IPS-20b (cell line): ENCODE data around the gene PTBP1.
A peak's percentile ranks its signal among the peaks of the same experiment; 100 is the strongest.
"Not testable (repeated sequence)": the region's sequence is repeated elsewhere in the genome, so short reads cannot be mapped to it uniquely, and the experiment has no call there.

Experiments used
- H3K27ac ChIP-seq: one replicate; pipeline ENCODE4 v1.5.1; 2013; ENCODE audit warnings: low read length
- H3K27me3 ChIP-seq: 2 replicates; pipeline ENCODE4 v1.6.1; 2013; ENCODE audit warnings: mild to moderate bottlenecking, low read length, inconsistent platforms; ENCODE audit not compliant: insufficient read depth
- H3K36me3 ChIP-seq: 2 replicates; pipeline ENCODE4 v1.6.1; 2013; ENCODE audit warnings: low read depth, mild to moderate bottlenecking, inconsistent platforms, low read length, moderate library complexity; ENCODE audit not compliant: insufficient read depth
- H3K4me1 ChIP-seq: 2 replicates; pipeline ENCODE4 v1.6.1; 2013; ENCODE audit warnings: mild to moderate bottlenecking, control low read depth, inconsistent platforms, low read length, moderate library complexity; ENCODE audit not compliant: insufficient read depth
- H3K4me3 ChIP-seq: 2 replicates; pipeline ENCODE4 v1.5.1; 2013; ENCODE audit warnings: mild to moderate bottlenecking, low read length, inconsistent platforms
- H3K9ac ChIP-seq: 2 replicates; pipeline ENCODE4 v1.6.1; 2013; ENCODE audit warnings: low read depth, mild to moderate bottlenecking, inconsistent platforms, low read length, moderate library complexity
- H3K9me3 ChIP-seq: 2 replicates; pipeline ENCODE4 v1.6.1; 2013; ENCODE audit warnings: mild to moderate bottlenecking, low read depth, low read length, inconsistent platforms; ENCODE audit not compliant: insufficient read depth

PTBP1 gene

GRCh38 chr19:815079-815774 is 18.0 kb downstream of the PTBP1 start:
- Histone ChIP-seq H3K9ac (no peak overlapping the region), H3K4me3 (no peak overlapping the region), H3K9me3 (no peaks in the 10 kb centered on the region), H3K4me1 (no peaks in the 10 kb centered on the region), H3K27ac (no peak overlapping the region), H3K27me3 (no peaks in the 10 kb centered on the region), H3K36me3 (peaks cover 31% of the 10 kb centered on the region)

GRCh38 chr19:815775-816499 is 18.7 kb downstream of the PTBP1 start:
- Histone ChIP-seq H3K9ac (no peak overlapping the region), H3K4me3 (no peak overlapping the region), H3K27ac (no peak overlapping the region), H3K4me1 (no peaks in the 10 kb centered on the region), H3K9me3 (no peaks in the 10 kb centered on the region), H3K36me3 (peaks cover 24% of the 10 kb centered on the region), H3K27me3 (no peaks in the 10 kb centered on the region)

GRCh38 chr19:816500-816857 is 19.2 kb downstream of the PTBP1 start:
- H3K27ac ChIP-seq, result no peak overlapping the region
- H3K9me3 ChIP-seq, result no peaks in the 10 kb centered on the region
- H3K9ac ChIP-seq, result no peak overlapping the region
- no peaks in the 10 kb centered on the region for H3K27me3 ChIP-seq
- peaks cover 18% of the 10 kb centered on the region for H3K36me3 ChIP-seq
- no peak overlapping the region for H3K4me3 ChIP-seq
- H3K4me1 ChIP-seq, result no peaks in the 10 kb centered on the region

- not testable (repeated sequence) for H3K27ac ChIP-seq, H3K4me3 ChIP-seq
These were observed 23.0 kb downstream of the PTBP1 start for GRCh38 chr19:820212-820611.

GRCh38 chr19:821231-821824 is 24.1 kb downstream of the PTBP1 start:
- no peaks in the 10 kb centered on the region for H3K9me3 ChIP-seq
- no peaks in the 10 kb centered on the region for H3K27me3 ChIP-seq
- H3K36me3 ChIP-seq, result no peaks in the 10 kb centered on the region
- H3K27ac ChIP-seq, result no peak overlapping the region
- peak overlapping the region; percentile 58; the same call in 1 of the 2 replicates for H3K9ac ChIP-seq
- H3K4me1 ChIP-seq, result no peaks in the 10 kb centered on the region; the same call in 1 of the 2 replicates
- H3K4me3 ChIP-seq, result peak overlapping the region; percentile 65; the same call in 1 of the 2 replicates

More at GRCh38 chr19:820212-820611, 23.0 kb downstream of the PTBP1 start:
- not testable (repeated sequence) for H3K27me3 ChIP-seq, H3K9me3 ChIP-seq, H3K36me3 ChIP-seq, H3K4me1 ChIP-seq, H3K9ac ChIP-seq

- peak within 1 kb of the TSS; percentile 58; the same call in 1 of the 2 replicates for H3K9ac ChIP-seq
These were observed 24.7 kb downstream of the PTBP1 start, which contains the start of gene PLPPR3 for GRCh38 chr19:821825-822503. Gene PLPPR3, minus strand, starts transcription at chr19:821955. Its CDS starts 396 bp downstream, at chr19:821559.

GRCh38 chr19:823565-824121 is 26.4 kb downstream of the PTBP1 start:
- Histone ChIP-seq H3K4me3 (no peak overlapping the region), H3K9ac (no peak overlapping the region), H3K4me1 (no peaks in the 10 kb centered on the region; the same call in 1 of the 2 replicates), H3K36me3 (no peaks in the 10 kb centered on the region), H3K9me3 (no peaks in the 10 kb centered on the region), H3K27ac (no peak overlapping the region), H3K27me3 (no peaks in the 10 kb centered on the region)

More at GRCh38 chr19:821825-822503, 24.7 kb downstream of the PTBP1 start, which contains the start of gene PLPPR3:
- Histone ChIP-seq H3K9me3 (no peaks in the 10 kb centered on the region), H3K27ac (no peak within 1 kb of the TSS), H3K36me3 (no peaks in the 10 kb centered on the region), H3K4me1 (no peaks in the 10 kb centered on the region; the same call in 1 of the 2 replicates), H3K4me3 (peak within 1 kb of the TSS; percentile 65), H3K27me3 (no peaks in the 10 kb centered on the region)

- Histone ChIP-seq H3K9ac (no peak overlapping the region), H3K4me3 (no peak overlapping the region), H3K27me3 (no peaks in the 10 kb centered on the region), H3K36me3 (no peaks in the 10 kb centered on the region), H3K4me1 (no peaks in the 10 kb centered on the region; the same call in 1 of the 2 replicates), H3K9me3 (no peaks in the 10 kb centered on the region), H3K27ac (no peak overlapping the region)
These were observed 27.6 kb downstream of the PTBP1 start for GRCh38 chr19:824885-825284.

- H3K9ac ChIP-seq, result no peak overlapping the region
- H3K4me1 ChIP-seq, result no peaks in the 10 kb centered on the region; the same call in 1 of the 2 replicates
- H3K9me3 ChIP-seq, result no peaks in the 10 kb centered on the region
- no peak overlapping the region for H3K4me3 ChIP-seq
- no peaks in the 10 kb centered on the region for H3K36me3 ChIP-seq
- no peak overlapping the region for H3K27ac ChIP-seq
- H3K27me3 ChIP-seq, result no peaks in the 10 kb centered on the region
These were observed 28.8 kb downstream of the PTBP1 start for GRCh38 chr19:825897-826644.

GRCh38 chr19:827314-827709 is 30.1 kb downstream of the PTBP1 start:
- H3K9me3 ChIP-seq, result no peaks in the 10 kb centered on the region
- no peak overlapping the region for H3K9ac ChIP-seq
- no peak overlapping the region for H3K4me3 ChIP-seq
- H3K27me3 ChIP-seq, result no peaks in the 10 kb centered on the region
- H3K36me3 ChIP-seq, result no peaks in the 10 kb centered on the region
- no peaks in the 10 kb centered on the region; the same call in 1 of the 2 replicates for H3K4me1 ChIP-seq
- no peak overlapping the region for H3K27ac ChIP-seq
